OCI-M2 (cell line): Measurements from ENCODE around the gene LBP.
"Not testable (repeated sequence)": the region's sequence is repeated elsewhere in the genome, so short reads cannot be mapped to it uniquely, and the experiment has no call there.

Experiments
- DNase-seq: peaks from one replicate; lab custom pipeline; 2025; ENCODE audit not compliant: unreplicated experiment; lab: John Stamatoyannopoulos, UW

The LBP gene

DNA sequence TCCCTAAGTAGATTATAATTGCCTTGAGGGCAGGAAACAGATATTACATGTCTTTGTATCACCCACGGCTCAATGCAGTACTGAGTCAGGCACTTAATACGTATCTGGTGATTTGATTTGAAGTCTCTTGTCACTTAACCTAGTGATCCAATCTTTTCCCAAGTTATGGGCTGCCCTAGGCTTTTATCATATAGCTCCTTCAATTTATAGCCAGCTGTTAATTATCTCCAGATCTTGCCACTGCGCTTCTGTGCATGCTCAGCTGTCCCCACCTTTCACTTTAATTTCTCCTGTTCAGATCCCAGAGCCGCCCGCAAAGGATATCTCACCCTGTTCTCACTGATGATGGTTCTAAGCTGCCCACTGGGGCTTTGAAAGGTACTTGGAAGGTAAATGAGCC is 47.0 kb downstream of the LBP start:
- DNase-seq: no peak

DNA sequence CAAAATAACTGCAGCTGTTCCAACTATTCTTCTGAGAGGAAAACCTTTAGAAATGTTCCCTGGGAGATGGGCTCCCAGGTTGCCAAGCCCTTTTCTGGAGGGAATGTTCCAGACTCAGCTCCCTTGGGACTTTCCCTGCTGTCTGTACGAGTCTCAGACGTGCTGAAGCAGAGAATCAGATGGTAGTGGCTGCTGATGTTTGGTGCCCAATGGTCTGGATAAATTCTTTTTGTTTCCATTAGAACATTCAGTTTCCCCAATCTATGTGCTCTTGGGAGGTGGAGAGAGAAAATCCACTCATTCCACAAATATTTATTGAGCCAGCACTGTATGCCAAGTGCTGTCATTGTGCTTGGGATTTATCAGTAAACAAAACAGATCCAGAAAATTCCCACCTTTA is 48.9 kb downstream of the LBP start:
- no peak for DNase-seq

DNA sequence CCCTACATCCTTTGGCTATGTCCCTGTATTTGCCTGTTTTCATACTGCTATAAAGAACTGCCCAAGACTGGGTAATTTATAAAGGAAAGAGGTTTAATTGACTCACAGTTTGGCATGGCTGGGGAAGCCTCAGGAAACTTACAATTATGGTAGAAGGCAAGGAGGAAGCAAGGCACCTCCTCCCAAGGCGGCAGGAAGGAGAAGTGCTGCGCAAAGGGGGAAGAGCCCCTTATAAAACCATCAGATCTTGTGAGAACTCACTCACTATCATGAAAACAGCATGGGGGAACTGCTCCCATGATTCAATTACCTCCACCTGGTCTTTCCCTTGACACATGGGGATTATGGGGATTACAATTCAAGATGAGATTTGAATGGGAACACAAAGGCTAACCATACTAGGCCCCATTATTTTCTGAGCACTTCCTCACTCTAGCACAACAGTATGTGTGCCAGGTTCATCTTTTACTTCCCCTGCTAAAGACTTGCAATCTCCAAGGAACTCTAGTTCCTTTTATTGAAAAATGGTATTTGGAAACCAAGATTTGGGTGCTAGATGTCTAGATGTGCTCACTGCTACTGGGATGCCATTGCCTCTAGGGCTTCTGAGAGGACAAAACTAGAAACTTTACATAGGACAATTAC is 49.6 kb downstream of the LBP start:
- not testable (repeated sequence) for DNase-seq

- DNase-seq: no peak
Observed at GRCh38 chr20:38402089-38402488, 55.8 kb downstream of the LBP start.

GRCh38 chr20:38402816-38403215 is 56.5 kb downstream of the LBP start:
- no peak for DNase-seq

GRCh38 chr20:38404016-38404415 is 57.7 kb downstream of the LBP start:
- no peak for DNase-seq

- DNase-seq: no peak
Observed at GRCh38 chr20:38405132-38405531, 58.9 kb downstream of the LBP start.

GRCh38 chr20:38406476-38406875 is 60.2 kb downstream of the LBP start:
- no peak for DNase-seq

DNA sequence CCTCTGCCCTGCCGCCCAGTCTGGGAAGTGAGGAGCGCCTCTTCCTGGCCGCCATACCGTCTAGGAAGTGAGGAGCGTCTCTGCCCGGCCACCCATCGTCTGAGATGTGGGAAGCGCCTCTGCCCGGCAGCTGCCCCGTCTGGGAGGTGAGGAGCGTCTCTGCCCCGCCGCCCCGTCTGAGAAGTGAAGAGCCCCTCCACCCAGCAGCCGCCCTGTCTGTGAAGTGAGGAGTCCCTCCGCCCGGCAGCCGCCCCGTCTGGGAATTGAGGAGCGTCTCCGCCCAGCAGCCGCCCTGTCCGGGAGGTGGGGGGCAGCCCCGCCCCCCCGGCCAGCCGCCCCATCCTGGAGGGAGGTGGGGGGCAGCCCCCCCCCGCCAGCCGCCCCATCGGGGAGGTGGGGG is 61.0 kb downstream of the LBP start:
- no peak for DNase-seq

DNA sequence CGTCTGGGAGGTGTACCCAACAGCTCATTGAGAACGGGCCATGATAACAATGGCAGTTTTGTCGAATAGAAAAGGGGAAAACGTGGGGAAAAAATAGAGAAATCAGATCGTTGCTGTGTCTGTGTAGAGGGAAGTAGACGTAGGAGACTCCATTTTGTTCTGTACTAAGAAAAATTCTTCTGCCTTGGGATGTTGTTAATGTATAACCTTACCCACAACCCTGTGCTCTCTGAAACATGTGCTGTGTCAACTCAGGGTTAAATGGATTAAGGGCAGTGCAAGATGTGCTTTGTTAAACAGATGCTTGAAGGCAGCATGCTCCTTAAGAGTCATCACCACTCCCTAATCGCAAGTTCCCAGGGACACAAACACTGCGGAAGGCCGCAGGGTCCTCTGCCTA is 61.5 kb downstream of the LBP start:
- DNase-seq: not testable (repeated sequence)

- no peak for DNase-seq
Observed at GRCh38 chr20:38412877-38413577, 66.7 kb downstream of the LBP start.

DNA sequence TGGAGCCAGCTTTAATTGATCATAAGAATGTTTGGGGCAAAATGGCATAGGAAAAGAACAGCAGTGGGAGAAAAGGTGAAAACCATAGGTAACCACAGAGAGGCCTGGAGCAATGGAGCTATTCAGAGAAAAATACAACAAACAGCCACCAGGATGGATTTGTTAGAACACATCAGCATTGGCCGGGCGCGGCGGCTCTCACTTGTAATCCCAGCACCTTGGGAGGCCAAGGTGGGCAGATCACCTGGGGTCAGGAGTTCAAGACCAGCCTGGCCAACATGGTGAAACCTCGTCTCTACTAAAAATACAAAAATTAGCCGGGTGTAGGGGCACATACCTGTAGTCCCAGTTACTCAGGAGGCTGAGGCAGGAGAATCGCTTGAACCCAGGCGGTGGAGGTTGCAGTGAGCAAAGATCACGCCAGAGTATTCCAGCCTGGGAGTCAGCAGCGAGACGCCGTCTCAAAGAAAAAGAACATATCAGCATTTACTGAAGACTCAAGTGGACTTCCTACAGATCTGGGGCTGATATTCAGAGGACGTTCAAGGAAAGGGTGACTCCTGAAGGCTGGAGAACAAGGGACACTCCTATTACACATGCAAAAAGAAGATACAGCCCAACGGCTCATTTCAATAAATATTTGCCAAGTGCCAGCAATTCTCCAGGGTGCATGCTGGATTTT is 68.6 kb downstream of the LBP start:
- DNase-seq: no peak

- DNase-seq: no peak
Observed at GRCh38 chr20:38418509-38419204, 72.4 kb downstream of the LBP start.

GRCh38 chr20:38420388-38421085 is 74.3 kb downstream of the LBP start:
- no peak for DNase-seq

- DNase-seq: no peak
Observed at GRCh38 chr20:38421915-38422314, 75.6 kb downstream of the LBP start.

DNA sequence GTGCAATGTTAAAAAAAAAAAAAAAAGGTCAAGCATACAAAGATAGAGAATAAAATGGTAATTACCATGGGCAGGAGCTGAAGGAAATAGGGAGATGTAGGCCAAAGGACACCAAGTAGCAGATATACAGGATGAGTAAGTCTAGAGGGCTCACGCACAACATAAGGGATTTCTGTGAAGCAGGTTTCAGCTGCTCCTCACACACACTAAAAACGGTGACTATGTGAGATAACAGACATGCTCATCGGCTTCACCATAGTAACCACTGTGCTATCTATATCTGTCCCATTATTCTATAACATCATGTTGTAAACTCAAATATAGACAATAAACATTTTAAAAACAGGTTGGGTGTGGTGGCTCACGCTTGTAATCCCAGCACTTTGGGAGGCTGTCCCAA is 77.3 kb downstream of the LBP start:
- DNase-seq: no peak

- no peak for DNase-seq
Observed at GRCh38 chr20:38424401-38424800, 78.1 kb downstream of the LBP start.

- DNase-seq: no peak
Observed at GRCh38 chr20:38426006-38426897, 80.0 kb downstream of the LBP start.
